Urothelium cell line (cell line): ENCODE data around the gene NECTIN4.
"Not testable (repeated sequence)": the region's sequence is repeated elsewhere in the genome, so short reads cannot be mapped to it uniquely, and the experiment has no call there.

Experiments
- DNase-seq: peaks from one replicate; pipeline ENCODE4 v3.0.0; 2011; ENCODE audit warnings: low spot score, mixed read lengths
- FAIRE-seq: peaks from 2 replicates; lab custom pipeline; 2011; peaks lifted over from hg19 to GRCh38; lab: Jason Lieb, UNC

Gene NECTIN4

GRCh38 chr1:161033751-161034150, 55.6 kb downstream of the NECTIN4 start:
- FAIRE-seq (no peak), DNase-seq (no peak)

- no peak for DNase-seq
- FAIRE-seq = no peak
These were observed 56.9 kb downstream of the NECTIN4 start for GRCh38 chr1:161032409-161032808.

GRCh38 chr1:161031874-161032273, 57.5 kb downstream of the NECTIN4 start:
- DNase-seq = no peak
- no peak for FAIRE-seq

GRCh38 chr1:161029466-161029865, 59.9 kb downstream of the NECTIN4 start:
- DNase-seq = not testable (repeated sequence)

GRCh38 chr1:161026954-161027353, 62.4 kb downstream of the NECTIN4 start:
- not testable (repeated sequence) for DNase-seq, FAIRE-seq

More at GRCh38 chr1:161029466-161029865, 59.9 kb downstream of the NECTIN4 start:
- not testable (repeated sequence) for FAIRE-seq

- not testable (repeated sequence) for FAIRE-seq, DNase-seq
These were observed 66.9 kb downstream of the NECTIN4 start for GRCh38 chr1:161022432-161022831.

- no peak for DNase-seq
These were observed 67.4 kb downstream of the NECTIN4 start for GRCh38 chr1:161021970-161022353.

GRCh38 chr1:161021165-161021969, 68.0 kb downstream of the NECTIN4 start:
- no peak for FAIRE-seq
- no peak for DNase-seq

More at GRCh38 chr1:161021970-161022353, 67.4 kb downstream of the NECTIN4 start:
- no peak for FAIRE-seq
